KG1 (cell line): Measurements from ENCODE around the gene BFSP2.
"Not testable (repeated sequence)": the region's sequence is repeated elsewhere in the genome, so short reads cannot be mapped to it uniquely, and the experiment has no call there.

ENCODE experiments used
- DNase-seq: peaks from one replicate; lab custom pipeline; 2025; lab: John Stamatoyannopoulos, UW

Gene BFSP2

DNA sequence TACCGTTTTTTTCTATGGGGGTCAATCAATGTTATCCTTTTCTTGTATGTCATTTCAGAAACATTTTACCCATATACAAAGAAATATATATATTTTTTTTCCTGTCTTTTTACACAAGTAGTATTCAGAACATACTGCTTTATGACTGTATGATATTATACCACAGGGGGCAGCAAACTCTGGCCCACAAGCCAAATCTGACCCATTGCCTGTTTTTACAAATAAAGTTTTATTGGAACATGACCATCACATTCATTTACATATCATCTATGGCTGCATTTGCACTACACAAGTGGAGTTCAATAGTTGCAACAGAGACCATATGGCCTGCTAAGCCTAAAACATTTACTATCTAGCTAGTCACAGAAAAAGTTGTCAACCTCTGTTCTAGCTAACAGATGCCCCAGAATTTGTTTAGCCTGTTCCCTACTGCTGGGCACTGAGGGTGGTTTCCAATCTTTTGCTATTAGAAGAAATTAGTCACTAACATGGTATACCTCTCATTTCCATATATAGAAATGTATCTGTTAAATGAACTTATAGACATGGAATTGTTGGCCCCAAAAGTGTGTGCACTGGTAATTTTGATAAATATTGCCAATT, 57.7 kb downstream of the BFSP2 start:
- DNase-seq: no peak

GRCh38 chr3:133459400-133459799, 59.5 kb downstream of the BFSP2 start:
- no peak for DNase-seq

- DNase-seq: no peak
These were observed 61.0 kb downstream of the BFSP2 start for GRCh38 chr3:133460809-133461208.

DNA sequence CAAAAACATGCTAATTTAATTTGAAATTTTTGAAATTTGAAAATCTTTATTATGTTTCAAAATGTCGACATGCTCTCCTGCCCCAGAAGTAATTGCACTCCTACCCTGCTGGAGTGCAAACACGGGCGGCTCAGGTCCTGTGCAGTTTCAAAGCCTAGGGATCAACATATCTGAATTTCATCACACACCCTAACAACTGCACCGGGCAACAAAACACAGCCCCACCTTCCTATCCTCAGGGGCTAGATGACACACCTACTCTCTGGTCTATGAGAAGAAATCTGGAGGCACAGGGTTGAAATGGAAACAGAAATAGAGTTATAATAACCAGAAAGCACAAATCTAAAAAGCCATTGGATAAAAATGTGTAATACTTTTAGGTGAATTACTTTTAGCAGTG, 61.4 kb downstream of the BFSP2 start:
- no peak for DNase-seq

DNA sequence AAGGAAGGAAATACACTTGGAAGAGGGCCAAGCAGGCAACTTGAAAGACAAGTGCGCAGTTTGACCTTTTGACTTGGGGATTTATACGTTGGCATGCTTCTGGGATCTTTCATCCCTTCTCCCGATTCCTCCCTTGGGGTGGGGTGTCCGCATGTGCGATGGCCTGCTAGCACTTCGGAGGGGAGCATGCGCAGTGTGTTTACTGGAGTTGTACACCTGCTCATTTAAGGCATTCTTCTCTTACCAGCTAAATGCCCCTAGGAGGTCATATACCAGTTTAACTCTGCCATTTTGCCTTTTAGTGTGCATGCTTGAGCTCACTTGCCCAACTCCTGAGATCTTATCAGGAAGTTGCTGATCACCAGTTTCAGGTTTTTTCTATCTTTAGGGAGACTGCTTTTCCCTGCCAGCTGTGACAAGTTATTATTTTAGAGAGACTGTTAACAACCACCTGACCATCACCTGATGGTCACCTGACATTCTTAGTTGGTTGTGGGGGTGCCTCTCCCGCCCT, 63.5 kb downstream of the BFSP2 start:
- DNase-seq: no peak

DNA sequence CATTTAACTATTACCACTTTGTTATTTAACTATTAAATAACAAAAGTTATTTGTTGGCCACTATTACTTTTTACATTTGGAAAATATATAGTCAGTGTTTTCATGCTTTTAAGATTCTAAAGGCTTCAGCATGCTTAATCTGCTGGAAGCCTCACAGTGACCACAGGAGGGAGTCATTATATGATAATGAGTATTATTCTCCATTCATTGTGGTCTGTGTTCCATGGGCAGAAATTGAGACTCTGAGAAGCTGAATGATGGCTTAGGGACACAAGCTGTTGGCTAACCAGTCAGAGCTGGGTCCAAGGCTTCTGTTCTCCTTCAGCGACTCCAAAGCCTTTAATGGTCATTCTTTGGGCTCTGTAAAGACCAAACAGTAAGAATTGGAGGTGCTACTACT, 64.7 kb downstream of the BFSP2 start:
- no peak for DNase-seq

- no peak for DNase-seq
These were observed 66.9 kb downstream of the BFSP2 start for GRCh38 chr3:133466531-133467386.

- no peak for DNase-seq
These were observed 67.9 kb downstream of the BFSP2 start for GRCh38 chr3:133467780-133468179.

DNA sequence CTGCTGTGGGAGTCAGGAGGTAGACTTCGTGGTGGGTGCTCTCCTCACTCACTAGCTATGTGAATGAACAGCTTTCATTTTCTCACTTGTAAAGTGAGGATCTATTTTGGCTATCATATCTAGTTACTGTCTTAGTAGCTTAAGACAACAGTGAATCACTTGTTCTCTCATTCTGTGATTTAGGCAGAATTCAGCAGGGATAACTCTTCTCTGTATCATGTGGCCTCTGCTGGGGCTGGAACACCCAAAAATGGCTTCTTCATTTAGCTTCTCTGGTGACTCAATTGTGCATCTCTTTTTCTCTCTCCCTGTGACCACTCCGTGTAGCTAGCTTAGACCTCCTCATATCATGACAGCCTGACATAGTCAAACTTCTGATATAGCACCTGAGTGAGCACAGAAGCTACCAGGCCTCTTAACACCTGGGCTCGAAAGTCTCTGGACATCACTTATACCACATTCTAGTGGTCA, 68.4 kb downstream of the BFSP2 start:
- no peak for DNase-seq

GRCh38 chr3:133469140-133469731, 69.4 kb downstream of the BFSP2 start:
- no peak for DNase-seq

- DNase-seq: no peak
These were observed 72.4 kb downstream of the BFSP2 start for GRCh38 chr3:133472242-133472641.

- no peak for DNase-seq
These were observed 73.0 kb downstream of the BFSP2 start for GRCh38 chr3:133472889-133473288.

GRCh38 chr3:133473472-133474191, 73.8 kb downstream of the BFSP2 start:
- DNase-seq: not testable (repeated sequence)

DNA sequence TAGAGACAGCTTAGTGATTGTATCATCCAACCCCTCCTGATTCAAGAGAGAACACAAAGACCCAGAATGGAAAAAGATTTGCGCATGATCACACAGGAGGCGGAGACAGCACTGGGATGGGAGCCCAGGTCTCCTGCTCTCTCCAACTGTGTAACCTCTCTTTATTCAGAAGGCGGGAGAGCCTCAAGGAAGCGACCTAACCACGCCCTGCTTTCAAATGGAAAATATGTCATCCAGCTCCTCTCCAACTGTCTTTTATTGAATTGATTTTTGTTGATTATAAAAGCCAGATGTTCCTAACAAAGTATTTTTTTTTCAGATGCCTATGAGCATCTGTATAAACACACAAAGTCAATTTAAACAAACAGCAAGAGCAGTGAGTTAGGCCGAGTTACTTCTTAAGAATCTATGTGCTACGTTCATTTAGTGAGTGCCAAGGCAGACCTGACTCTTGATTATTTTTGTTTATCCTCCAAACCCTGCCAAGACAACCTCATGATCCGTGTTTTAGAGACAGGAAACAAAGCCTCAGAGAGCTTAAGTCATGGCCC, 74.5 kb downstream of the BFSP2 start:
- no peak for DNase-seq

- DNase-seq: no peak
These were observed 75.0 kb downstream of the BFSP2 start for GRCh38 chr3:133474817-133475216.

DNA sequence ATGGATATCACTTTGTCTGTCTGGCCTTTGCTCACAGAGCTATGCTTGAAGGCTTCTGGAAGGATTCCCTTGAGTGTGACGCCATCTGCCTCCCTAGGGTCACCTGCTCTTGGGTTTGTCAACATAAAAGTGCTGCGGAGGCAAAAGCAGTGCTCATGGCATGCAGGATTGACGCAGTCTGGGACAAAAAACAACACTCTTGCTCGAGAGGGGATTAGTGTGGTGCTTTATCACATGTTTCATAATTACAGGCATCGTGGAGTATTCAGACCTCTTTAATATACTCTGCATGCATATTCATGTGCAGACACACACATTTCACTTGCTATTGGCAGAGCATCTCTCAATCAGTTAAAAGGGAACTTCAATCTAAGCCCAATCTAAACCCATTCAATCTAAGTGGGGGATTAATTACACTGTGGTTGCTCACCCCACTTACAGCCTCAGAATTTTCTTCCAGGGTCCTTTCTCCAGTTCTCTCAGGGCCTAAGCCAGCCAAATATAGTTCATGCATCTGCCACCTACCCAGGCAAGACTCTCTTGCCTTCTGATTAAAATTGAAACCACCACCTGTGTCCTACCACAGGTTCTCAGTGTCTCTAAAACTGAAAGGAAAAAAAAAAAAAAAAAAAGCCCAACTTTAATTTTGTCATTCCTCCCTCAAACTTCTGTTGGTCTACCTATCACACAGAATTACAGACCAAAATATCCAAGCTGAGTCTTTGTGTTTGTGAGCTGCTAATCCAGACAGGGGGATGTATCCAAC, 75.6 kb downstream of the BFSP2 start:
- no peak for DNase-seq

DNA sequence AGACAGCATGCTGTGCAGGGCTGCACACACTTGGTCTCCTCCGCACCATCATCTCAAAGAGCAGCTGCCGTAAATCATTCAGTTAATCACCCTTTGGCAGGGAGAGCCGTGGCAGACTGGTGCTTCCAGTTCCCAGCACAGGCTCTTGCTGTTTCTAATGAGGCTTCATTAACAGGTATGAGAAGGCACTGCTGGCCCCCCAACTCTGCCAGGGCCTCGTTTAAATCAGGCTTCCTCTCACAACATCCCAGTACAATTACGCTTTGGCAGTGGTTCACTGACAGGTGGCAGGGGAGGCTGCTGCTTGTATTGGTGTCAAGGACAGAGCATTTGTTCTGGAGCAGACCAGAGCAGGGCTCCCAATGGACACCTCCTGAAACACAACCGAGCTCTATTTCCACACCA, 77.1 kb downstream of the BFSP2 start:
- no peak for DNase-seq

GRCh38 chr3:133477487-133477886, 77.6 kb downstream of the BFSP2 start:
- no peak for DNase-seq

DNA sequence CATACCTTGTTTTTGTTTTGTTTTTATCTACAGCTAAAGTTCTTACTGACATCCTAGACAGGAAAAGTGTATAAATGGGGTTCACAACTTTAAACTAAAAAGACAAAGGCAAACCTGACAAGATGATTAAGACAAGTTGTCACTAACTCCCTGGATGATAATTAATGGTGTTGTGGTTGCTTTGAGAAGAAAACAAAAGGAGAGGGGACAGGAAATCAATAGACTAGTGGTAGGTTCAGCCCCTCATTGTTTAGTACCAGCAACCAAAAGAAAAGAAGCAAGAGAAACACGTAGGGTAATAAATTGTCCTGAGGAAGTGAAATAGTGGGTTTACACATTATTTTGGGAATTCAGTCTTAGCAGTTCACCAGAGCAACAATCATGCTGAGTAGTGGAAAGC, 78.8 kb downstream of the BFSP2 start:
- no peak for DNase-seq

DNA sequence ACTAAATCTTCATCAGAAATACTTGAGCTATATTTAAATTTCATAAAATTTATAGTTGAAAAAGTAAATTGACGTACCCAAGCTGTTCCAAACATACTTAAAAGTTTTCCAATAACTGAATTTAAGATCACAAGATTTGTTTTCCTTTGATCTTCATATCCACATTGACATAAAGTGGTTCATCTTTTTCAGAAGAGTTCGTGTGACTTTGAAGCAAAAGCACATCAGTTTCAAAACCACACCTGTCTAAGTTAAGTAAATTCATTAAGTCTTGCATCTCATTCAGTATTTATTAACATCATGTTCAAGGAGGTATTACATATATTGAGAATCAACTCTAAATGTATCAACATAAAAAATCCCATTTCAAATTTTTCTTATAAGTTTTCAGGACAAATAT, 79.5 kb downstream of the BFSP2 start:
- no peak for DNase-seq
